C1 segment of cervical spinal cord (tissue), 14 donors: ENCODE results near the gene MARCKSL1.

Experiments
- DNase-seq, 14 donors: peaks; one replicate each; lab custom pipeline; 2025; lab: John Stamatoyannopoulos, UW

The MARCKSL1 gene

GRCh38 chr1:32352831-32353383 lies 16.9 kb upstream of the MARCKSL1 start:
- DNase-seq = no peak

- DNase-seq = peak in 2 of 14 donors; percentile 60 to 63
Observed at GRCh38 chr1:32352239-32352745, 16.3 kb upstream of the MARCKSL1 start.

DNA sequence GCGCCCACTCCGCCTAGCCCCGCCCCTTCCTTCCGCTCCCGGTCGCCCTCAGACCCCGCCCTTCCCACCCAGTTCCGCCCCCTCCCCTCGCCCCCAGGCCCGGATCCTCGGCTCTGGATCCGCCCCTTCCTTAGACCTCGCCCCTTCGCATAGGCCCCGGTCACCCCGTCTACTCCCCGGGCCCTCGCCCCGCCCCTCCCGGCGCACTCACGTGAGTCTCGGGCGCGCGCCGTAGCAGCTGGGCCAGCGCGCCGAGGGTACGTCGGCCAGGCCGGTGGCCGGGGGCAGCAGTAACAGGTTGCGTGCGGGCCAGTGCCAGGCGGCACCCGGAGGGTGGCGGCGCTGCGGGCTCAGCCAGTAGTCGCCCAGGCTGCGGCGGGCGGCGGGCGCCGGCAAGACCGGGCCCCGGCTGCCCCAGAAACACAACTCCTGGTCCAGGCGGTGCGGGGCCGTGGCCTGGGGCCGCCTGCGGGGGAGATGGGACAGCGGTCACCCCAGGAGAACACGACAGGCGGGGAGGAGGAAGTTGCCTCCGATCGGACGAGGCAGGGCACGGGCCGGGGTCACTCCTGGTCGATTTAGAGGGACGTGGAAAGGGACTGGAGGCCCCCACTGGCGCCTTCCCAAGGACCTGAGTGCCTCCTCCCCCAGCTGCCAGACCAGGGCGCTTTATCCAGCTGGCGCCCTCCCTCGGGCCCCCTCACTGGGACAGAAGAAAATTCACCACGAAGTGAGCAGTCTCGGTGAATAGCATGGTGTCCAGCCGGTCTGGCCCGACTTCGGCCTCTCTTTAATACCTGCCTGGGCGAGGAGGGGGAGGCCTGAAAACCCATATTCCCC lies 15.6 kb upstream of the MARCKSL1 start:
- DNase-seq = peak; percentile 36 to 94 (median 88)

GRCh38 chr1:32350785-32351398 lies 14.9 kb upstream of the MARCKSL1 start:
- peak in 6 of 14 donors; percentile 76 to 92 (median 82) for DNase-seq

GRCh38 chr1:32349211-32349708 lies 13.2 kb upstream of the MARCKSL1 start:
- DNase-seq = peak in 1 of 14 donors; percentile 12

GRCh38 chr1:32346532-32347157 lies 10.6 kb upstream of the MARCKSL1 start:
- DNase-seq = no peak

DNA sequence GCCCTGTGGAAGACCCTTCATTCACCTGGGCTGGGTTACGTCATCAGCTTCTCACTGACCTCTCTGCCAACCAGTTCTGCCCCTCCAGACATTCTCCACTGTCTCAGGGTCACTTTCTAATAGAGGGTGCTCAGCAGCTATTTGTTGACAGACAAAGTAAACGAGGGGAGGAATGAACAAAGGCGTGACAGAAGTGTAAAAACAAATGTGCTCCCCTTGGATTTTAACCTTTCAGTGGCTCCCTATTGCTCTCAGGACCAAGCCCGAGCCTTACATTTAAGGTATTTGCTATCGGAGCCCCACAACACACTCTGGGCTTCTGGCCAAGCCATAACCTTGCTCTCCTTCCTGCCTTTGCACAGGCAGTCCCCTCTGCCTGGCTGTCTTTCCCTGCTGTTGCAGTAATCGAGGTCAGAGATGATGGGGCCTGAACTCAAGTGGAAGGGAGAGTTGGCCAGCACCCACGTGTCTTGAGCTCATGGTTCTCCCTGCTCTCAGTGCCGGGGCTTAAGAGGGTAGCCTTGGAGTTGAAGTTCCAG lies 9.3 kb upstream of the MARCKSL1 start:
- DNase-seq = no peak

- DNase-seq = no peak
Observed at GRCh38 chr1:32342704-32343103, 6.7 kb upstream of the MARCKSL1 start.

GRCh38 chr1:32341971-32342370 lies 5.9 kb upstream of the MARCKSL1 start:
- no peak for DNase-seq

- DNase-seq = peak in 5 of 14 donors; percentile 10 to 36 (median 20)
Observed at GRCh38 chr1:32341186-32341757, 5.2 kb upstream of the MARCKSL1 start.

DNA sequence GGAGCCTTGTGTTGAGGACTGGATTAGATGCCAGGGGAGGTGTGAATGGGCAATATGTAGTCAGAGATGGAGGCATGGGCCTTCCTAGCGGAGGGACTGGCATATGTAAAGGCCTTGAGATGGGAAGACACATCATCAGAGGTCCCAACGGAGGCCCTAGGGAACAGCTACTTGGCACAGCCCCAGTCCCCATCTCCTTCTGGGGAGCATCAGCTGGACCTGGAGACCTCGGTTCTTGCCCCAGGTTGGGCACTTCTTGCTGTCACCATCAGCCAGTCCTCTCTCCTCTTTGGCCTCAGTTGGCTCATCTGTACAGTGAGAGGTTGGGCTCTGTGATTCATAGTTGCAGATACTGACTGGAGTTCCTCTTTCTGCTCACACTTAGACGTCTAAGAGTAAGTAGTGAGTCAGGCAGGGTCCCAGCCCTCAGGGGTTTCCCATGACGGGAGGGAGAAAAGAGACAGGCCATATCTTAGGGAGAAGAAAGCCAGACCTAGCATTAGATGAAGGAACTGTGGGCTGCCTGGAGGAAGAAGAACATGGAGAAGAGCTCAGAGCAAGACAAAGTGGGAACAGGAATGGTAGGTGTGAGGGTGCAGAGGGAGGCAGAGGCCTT lies 3.4 kb upstream of the MARCKSL1 start:
- DNase-seq = no peak

DNA sequence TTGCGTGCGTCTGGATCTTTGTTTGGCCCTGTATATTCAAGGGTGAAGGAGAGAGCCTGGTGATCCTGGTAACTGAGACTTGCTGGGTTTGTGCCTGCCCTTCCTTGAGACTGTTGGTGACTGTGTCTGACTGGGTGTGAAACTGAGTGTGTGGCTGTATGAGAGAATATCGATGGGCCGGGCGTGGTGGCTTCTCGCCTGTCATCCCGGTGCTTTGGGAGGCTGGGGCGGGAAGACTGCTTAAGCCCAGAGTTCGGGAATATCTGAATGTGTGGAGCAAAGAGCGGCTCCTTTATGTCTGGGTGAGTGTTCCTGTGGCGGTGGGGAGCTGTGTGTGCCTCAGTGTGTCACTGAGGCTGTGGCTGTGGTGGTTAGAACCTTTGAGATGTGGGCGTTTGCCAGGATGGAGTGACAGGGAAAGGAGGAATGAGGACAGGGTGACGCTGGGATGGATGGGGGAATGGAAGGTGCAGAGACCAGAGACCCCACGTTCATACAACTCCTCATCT lies 2.7 kb upstream of the MARCKSL1 start:
- DNase-seq = peak in 2 of 14 donors; percentile 56 to 60

GRCh38 chr1:32337855-32338636 lies 2.0 kb upstream of the MARCKSL1 start:
- DNase-seq = peak in 13 of 14 donors; percentile 19 to 87 (median 80)

DNA sequence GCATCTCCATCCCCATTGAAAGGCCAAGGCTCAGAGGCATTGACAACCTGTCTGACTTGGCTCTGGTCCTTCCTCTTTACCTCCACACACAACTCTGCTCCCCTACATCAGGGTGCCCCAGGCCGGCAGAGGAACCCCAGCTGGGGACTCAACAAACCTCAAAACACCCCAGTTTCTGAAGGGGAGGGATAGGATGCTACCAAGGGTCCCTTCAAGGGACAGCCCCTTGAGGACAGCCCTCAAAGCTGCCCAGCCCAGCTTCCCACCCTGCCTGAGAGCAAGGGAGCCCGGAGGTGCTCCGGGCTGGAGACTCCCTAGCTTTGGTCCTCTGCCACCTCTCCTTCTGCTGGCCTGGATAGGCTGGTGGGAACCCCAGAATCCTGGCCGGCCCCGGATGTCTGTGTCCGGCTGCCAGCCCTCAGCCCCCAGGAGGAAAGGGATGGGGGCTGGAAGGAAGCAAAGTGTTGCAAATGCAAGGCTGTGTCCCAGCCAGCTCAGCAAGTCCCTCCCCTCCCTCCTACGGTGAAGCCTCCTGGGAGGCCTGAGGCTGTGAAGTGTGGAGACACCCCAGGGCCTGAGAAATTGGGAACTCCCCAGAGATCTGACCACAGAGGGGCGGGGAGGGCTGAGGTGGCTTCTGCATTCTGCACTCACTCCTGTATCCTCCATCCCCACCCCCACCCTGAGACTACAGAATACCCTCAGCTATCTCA lies 1.1 kb upstream of the MARCKSL1 start:
- peak in 5 of 14 donors; percentile 42 to 74 (median 54) for DNase-seq

DNA sequence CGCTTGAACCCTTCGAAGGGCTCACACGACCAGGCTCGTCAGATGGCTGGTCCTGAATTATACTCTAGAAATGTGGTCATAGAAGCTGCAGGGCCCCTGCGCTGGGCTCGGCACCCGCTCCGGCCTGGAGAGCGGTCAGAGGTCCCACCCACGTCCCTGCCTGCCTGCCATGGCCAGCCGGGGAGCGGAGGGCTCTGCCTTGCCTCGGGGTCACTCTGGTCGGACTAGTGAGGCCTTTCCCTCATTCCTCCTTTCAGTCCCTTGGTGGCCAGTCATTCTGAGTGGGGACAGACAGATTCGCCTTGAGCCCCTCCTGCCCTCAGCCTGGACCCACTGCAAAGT lies 529 bp upstream of the MARCKSL1 start:
- peak in 2 of 14 donors; percentile 43 to 67 for DNase-seq

DNA sequence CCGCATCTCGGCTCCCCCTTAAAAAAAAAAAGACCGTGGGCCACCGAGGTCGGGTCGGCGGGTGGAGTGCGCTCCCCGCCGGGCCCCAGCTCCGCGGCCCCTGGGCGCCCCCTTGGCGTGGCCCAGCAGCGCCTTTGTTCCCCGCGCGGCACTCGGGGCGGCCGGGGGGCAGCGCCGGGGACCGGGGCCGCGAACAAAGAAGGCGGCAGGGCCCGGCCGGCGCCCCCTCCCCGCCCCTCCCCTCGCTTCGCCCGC lies 571 bp downstream of the MARCKSL1 start:
- no peak for DNase-seq

DNA sequence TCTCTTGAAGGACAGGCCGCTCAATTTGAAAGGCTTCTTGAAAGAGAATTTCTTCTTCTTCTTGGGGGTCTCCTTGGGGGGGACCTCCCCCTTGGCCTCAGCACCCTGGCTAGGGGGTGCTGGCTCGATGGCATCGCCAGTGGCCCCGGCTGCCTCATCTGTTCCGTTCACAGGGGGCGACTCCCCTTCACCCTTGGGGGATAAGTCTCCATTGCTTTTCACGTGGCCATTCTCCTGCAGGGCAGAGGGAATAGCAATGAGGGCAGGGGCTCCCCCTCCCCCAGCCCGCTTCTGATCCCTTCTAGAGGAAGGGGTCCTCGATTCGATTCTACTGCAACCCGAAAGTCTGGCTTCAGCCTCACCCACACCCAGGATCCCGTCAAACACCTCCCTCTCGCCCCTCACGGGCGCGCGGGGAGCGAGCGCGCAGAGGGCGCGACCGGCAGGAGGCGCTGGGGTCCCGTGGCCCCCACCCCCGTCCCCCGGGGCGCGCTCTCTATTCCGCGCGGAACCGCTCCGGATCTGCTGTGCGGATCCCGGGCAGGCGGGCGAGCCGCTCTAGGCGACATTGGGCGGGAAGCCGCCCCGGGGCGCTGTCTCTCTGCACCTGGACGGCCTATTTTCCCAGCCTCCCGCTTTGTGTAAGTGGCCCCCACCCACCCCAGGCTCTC lies 1.0 kb downstream of the MARCKSL1 start:
- peak in 9 of 14 donors; percentile 27 to 76 (median 38) for DNase-seq

GRCh38 chr1:32334274-32334861 lies 1.7 kb downstream of the MARCKSL1 start:
- DNase-seq = peak in 2 of 14 donors; percentile 35 to 46
